GM12878 (cell line): ENCODE data around the gene PTMA. TPM values are rescaled to one million over a fixed set of nuclear protein-coding genes. Genes with fewer than 3 reads are reported as not detected.
A peak's percentile ranks its signal among the peaks of the same experiment; 100 is the strongest.

Source experiments
- ASH2L ChIP-seq: fragments of 300-600, 200-600 bp; sonication (generic); IDR thresholded peaks from 2 replicates; pipeline ENCODE4 v1.6.1; 2017; ENCODE audit warnings: low read depth, mild to moderate bottlenecking, borderline replicate concordance
- ATF7 ChIP-seq: fragments of 450-650 bp; IDR thresholded peaks from 2 replicates; pipeline ENCODE4 v1.6.1; 2016; ENCODE audit warnings: low read depth, mild to moderate bottlenecking
- BCL3 ChIP-seq: IDR thresholded peaks from 2 replicates; pipeline ENCODE4 v1.6.1; 2011; ENCODE audit warnings: borderline replicate concordance, low read depth, mild to moderate bottlenecking, moderate library complexity, low read length; ENCODE audit not compliant: insufficient read depth, poor library complexity, severe bottlenecking
- E2F4 ChIP-seq: IDR thresholded peaks from 2 replicates; pipeline ENCODE4 v1.6.1; 2012; ENCODE audit warnings: low read depth, low read length, improper control_type of control experiment
- ESRRA ChIP-seq: IDR thresholded peaks from 2 replicates; pipeline ENCODE4 v1.6.1; 2012; ENCODE audit warnings: mild to moderate bottlenecking, low read length, improper control_type of control experiment
- FOXM1 ChIP-seq: IDR thresholded peaks from 2 replicates; pipeline ENCODE4 v1.6.1; 2012; ENCODE audit warnings: low read depth, mild to moderate bottlenecking, inconsistent platforms, low read length, moderate library complexity
- GABPA ChIP-seq: IDR thresholded peaks from 2 replicates; pipeline ENCODE4 v1.6.1; 2014; ENCODE audit warnings: antibody characterized with exemption, low read depth, mild to moderate bottlenecking, inconsistent platforms
- JUNB ChIP-seq: IDR thresholded peaks from 2 replicates; pipeline ENCODE4 v1.6.1; 2016; ENCODE audit warnings: antibody characterized with exemption, mild to moderate bottlenecking
- MTA2 ChIP-seq: fragments of 450-650 bp; IDR thresholded peaks from 2 replicates; pipeline ENCODE4 v1.6.1; 2016; ENCODE audit warnings: low read depth, mild to moderate bottlenecking, moderate library complexity
- MYC ChIP-seq: IDR thresholded peaks from 2 replicates; pipeline ENCODE4 v1.6.1; 2011; ENCODE audit warnings: mild to moderate bottlenecking, low read length, moderate library complexity, inconsistent platforms; ENCODE audit not compliant: insufficient read depth, insufficient replicate concordance, insufficient read length, severe bottlenecking
- NKRF ChIP-seq: fragments of 450-650 bp; conservative IDR thresholded peaks from 2 replicates; pipeline ENCODE4 v1.6.1; 2017; ENCODE audit warnings: mild to moderate bottlenecking, moderate library complexity
- NR2F1 ChIP-seq: fragments of 450-650 bp; conservative IDR thresholded peaks from 2 replicates; pipeline ENCODE4 v1.6.1; 2017; ENCODE audit warnings: mild to moderate bottlenecking
- NRF1 ChIP-seq: conservative IDR thresholded peaks from 2 replicates; pipeline ENCODE4 v1.6.1; 2011; ENCODE audit warnings: mild to moderate bottlenecking, low read depth, low read length, improper control_type of control experiment
- RBBP5 ChIP-seq: fragments of 200-600 bp; sonication (generic); conservative IDR thresholded peaks from 2 replicates; pipeline ENCODE4 v1.6.1; 2016
- SMARCA5 ChIP-seq: fragments of 450-650 bp; IDR thresholded peaks from 2 replicates; pipeline ENCODE4 v1.6.1; 2017; ENCODE audit warnings: mild to moderate bottlenecking
- SRF ChIP-seq, 2 experiments: IDR thresholded peaks; 2 replicates each; pipeline ENCODE4 v1.6.1; 2011; ENCODE audit warnings: low read depth in 2 of 2, low read length in 2 of 2, mild to moderate bottlenecking in 1 of 2, moderate library complexity in 1 of 2
- STAT1 ChIP-seq: fragments of 450-650 bp; conservative IDR thresholded peaks from 2 replicates; pipeline ENCODE4 v1.6.1; 2014; ENCODE audit warnings: antibody characterized with exemption, mild to moderate bottlenecking
- YY1 ChIP-seq: IDR thresholded peaks from 2 replicates; pipeline ENCODE4 v1.6.1; 2011; ENCODE audit warnings: low read depth, mild to moderate bottlenecking, low read length
- ZNF384 ChIP-seq: IDR thresholded peaks from 2 replicates; pipeline ENCODE4 v1.6.1; 2012; ENCODE audit warnings: low read depth, mild to moderate bottlenecking, low read length, improper control_type of control experiment, borderline replicate concordance
- ZNF592 ChIP-seq: fragments of 450-650 bp; IDR thresholded peaks from 2 replicates; pipeline ENCODE4 v1.6.1; 2017; ENCODE audit warnings: mild to moderate bottlenecking, moderate library complexity
- ZZZ3 ChIP-seq: IDR thresholded peaks from 2 replicates; pipeline ENCODE4 v1.6.1; 2011; ENCODE audit warnings: low read depth; ENCODE audit not compliant: control insufficient read depth, insufficient read length
- polyA plus RNA-seq, 11 experiments: library from polyadenylated mRNA; depleted of rRNA in 4 of 11; unstranded in 6 of 11; stranded (reverse) in 5 of 11; fragments of >200 nt; fragmentation: Nextera tagmentation in 4 of 11; fragmentation: Illumina TruSeq in 1 of 11; extraction: Ambion mirVana in 4 of 11; extraction: Trizol in 1 of 11; gene quantifications; 1 replicate in 1 of 11; 2 replicates in 10 of 11; pipeline versions ENCODE4 v1.2.1 to v1.2.3, GENCODE V29; 2011 to 2016; ENCODE audit warnings: inconsistent platforms in 2 of 11, missing spikeins in 2 of 11, low read depth in 1 of 11
- total RNA-seq, 4 experiments: library from RNA; depleted of rRNA in 3 of 4; stranded (reverse); fragments of >200 nt in 3 of 4; fragmentation: Illumina TruSeq in 1 of 4; extraction: Trizol in 1 of 4; gene quantifications; 2 replicates each; pipeline versions ENCODE4 v1.2.1 to v1.2.3, GENCODE V29; 2013 to 2021

PTMA gene
- total and polyA plus RNA-seq, 10 of the 15 experiments (the other 5 are each of a cell fraction or from before 2014, with no cell fraction given): 1,144 to 5,018 (median 3,464) TPM

GRCh38 chr2:231713730-231714638 lies 5.7 kb downstream of the PTMA start (continued):
- TF ChIP-seq RBBP5 (no peak), E2F4 (no peak), SRF (IDR thresholded peaks at IDR 0.05; ENCODE audit: low read depth in 2 of 2, low read length in 2 of 2) (0 out of 4 replicates have a peak, but pooled peaks of 1 of the 2 experiments have one; percentile 8), ATF7 (0 out of 2 replicates have a peak, but pooled peaks have one; percentile 40), MYC (no peak), STAT1 (no peak), NR2F1 (no peak; the same call in none of the 2 replicates), BCL3 (peak; percentile 42), ASH2L (no peak), ZZZ3 (no peak), JUNB (no peak), SMARCA5 (peak; percentile 91), GABPA (no peak), YY1 (peak; percentile 77), NKRF (0 out of 2 replicates have a peak, but pooled peaks have one; percentile 36), ZNF384 (no peak), MTA2 (peak; percentile 32; the same call in 1 of the 2 replicates), NRF1 (no peak), ZNF592 (peak; percentile 40; the same call in 1 of the 2 replicates), FOXM1 (no peak), ESRRA (no peak)
